Right cardiac atrium (tissue), 5 donors: Measurements from ENCODE around the gene DPY19L3. TPM values are rescaled to one million over a fixed set of nuclear protein-coding genes. Genes with fewer than 3 reads are reported as not detected.

ENCODE experiments used
- ATAC-seq, 2 donors: fragments of 200-7000 bp; cut with Tn5 transposase; one replicate each; pipeline versions ENCODE4 v1.8.0 to v1.9.1; 2020; ENCODE audit warnings: moderate library complexity in 2 of 2, mild to moderate bottlenecking in 1 of 2
- DNase-seq, 3 donors: peaks; one replicate each; pipeline ENCODE4 v3.0.0-alpha.2; 2020
- H3K27ac ChIP-seq: one replicate; pipeline ENCODE4 v1.5.1; 2013; ENCODE audit warnings: mild to moderate bottlenecking, low read length, control low read depth, moderate library complexity
- H3K27me3 ChIP-seq: one replicate; pipeline ENCODE4 v1.6.1; 2013; ENCODE audit not compliant: control insufficient read depth, insufficient read depth
- H3K4me1 ChIP-seq: one replicate; pipeline ENCODE4 v1.6.1; 2013; ENCODE audit warnings: low read length; ENCODE audit not compliant: control insufficient read depth, insufficient read depth
- H3K4me3 ChIP-seq: one replicate; pipeline ENCODE4 v1.5.1; 2013; ENCODE audit warnings: low read length, control low read depth
- H3K9me3 ChIP-seq: one replicate; pipeline ENCODE4 v1.6.1; 2013; ENCODE audit warnings: low read length; ENCODE audit not compliant: control insufficient read depth
- WGBS: extraction: QIAGEN DNeasy Blood & Tissue Kit; methylation state at CpG from one replicate; pipeline ENCODE4 v1.1.7; 2013; 5-methylcytosine and 5-hydroxymethylcytosine counted together
- intact Hi-C, 4 donors: fragments of 100-400 bp; cut with DNase I; formaldehyde crosslinking; loops; one replicate each; pipeline versions ENCODE4 v1.11.0 to v1.14.0; 2022 to 2023
- polyA plus RNA-seq: library from polyadenylated mRNA; stranded (reverse); fragments of 200-250 nt; gene quantifications from one replicate; pipeline ENCODE4 v1.2.3, GENCODE V29; 2013
- total RNA-seq, 4 donors: library from RNA; stranded (reverse); fragmentation: NEBNext Ultra II Directional; extraction: Animal tissue kit (Norgen Biotek cat#: 25700); gene quantifications; one replicate each; pipeline ENCODE4 v1.2.1, GENCODE V29; 2021
- donor health status: healthy with polysubstance abuse.
- donor health status: DM: no; HTN: yes; CAD: no.
- donor health status: DM: no; HTN: no; CAD: no.
- donor health status: DM: no; HTN: yes; CAD: no; lungs with severe emphysema.
- donor health status: DM: yes; HTN: yes; CAD: no.

The DPY19L3 gene
- total and polyA plus RNA-seq, 5 donors = 3.2 to 13.3 (median 9.9) TPM

DNA sequence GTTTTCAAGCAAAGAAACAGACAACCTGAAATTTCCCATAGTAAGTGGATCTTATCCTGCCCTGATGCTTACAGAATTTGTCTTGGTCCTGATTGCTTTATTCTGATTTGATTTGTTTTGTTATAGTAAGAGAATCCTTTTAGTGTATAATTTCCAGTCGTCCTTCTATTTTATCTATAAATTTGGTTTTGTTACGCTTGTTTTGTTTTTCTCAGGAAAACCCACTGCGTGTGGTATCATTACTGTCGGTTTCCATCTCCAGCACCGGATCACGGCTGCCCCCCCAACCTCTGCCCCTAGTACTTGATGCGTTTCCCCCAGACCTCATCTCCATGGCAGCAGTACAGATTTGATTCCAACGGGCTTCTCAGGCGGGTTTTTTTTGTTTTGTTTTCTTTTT is 117.4 kb downstream of the DPY19L3 start:
- WGBS = 81% methylated on average over 9 of the region's 9 CpGs

DNA sequence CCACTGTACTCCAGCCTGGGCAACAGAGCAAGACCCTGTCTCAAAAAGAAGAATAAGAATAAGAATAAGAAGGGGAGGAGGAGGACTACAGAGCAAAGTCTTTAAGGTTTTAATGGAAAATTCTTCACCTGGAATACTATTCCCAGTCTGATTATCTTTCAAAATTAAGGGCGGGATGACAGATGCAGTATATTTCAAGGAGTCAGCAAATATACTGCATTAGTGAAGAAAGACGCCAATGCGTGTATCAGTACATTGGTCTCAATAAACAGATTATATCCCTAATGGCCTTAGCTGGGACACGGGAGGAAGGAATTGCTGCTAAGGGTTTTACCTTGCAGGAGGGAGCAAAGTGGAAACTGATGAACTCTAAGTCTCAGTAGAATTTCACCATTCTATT is 121.3 kb downstream of the DPY19L3 start:
- Histone ChIP-seq H3K4me1 (no peaks in the 10 kb centered on the region), H3K9me3 (peaks cover 2% of the 10 kb centered on the region), H3K27ac (no peak overlapping the region), H3K4me3 (no peak overlapping the region), H3K27me3 (no peaks in the 10 kb centered on the region)
- WGBS = 94% methylated on average over 4 of the region's 4 CpGs
- ATAC-seq = no peak
- DNase-seq = no peak
- intact Hi-C loops = no loop called here

More for the DNA sequence above, 117.4 kb downstream of the DPY19L3 start:
- Histone ChIP-seq H3K27ac (no peak overlapping the region), H3K4me1 (no peaks in the 10 kb centered on the region), H3K9me3 (no peaks in the 10 kb centered on the region), H3K27me3 (no peaks in the 10 kb centered on the region), H3K4me3 (no peak overlapping the region)
- DNase-seq (no peak), ATAC-seq (no peak)
- intact Hi-C loops = no loop called here

DNA sequence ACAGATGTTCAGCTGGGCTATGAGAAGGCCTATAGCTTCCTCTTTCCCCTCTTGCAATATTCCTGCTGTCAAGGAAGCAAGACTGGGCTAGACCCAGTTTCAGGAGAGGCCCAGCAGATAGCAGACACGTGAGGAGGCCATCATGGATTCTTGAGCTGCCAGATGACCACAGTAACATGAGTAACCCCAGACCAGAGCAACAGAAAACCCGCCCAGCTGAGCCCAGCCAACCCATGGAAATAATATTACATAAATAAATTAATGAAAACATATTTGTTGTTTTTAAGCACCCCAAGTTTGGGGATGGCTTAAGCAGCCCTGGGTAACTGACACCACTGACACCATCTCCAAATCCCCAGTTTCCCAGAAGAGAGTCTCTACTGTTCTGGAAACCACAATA is 125.2 kb downstream of the DPY19L3 start:
- Histone ChIP-seq H3K27me3 (no peaks in the 10 kb centered on the region), H3K9me3 (peaks cover 2% of the 10 kb centered on the region), H3K4me3 (no peak overlapping the region), H3K27ac (no peak overlapping the region), H3K4me1 (no peaks in the 10 kb centered on the region)
- DNase-seq = no peak
- ATAC-seq = no peak
- intact Hi-C loops = no loop called here
- WGBS = 60% methylated on average over 2 of the region's 2 CpGs

DNA sequence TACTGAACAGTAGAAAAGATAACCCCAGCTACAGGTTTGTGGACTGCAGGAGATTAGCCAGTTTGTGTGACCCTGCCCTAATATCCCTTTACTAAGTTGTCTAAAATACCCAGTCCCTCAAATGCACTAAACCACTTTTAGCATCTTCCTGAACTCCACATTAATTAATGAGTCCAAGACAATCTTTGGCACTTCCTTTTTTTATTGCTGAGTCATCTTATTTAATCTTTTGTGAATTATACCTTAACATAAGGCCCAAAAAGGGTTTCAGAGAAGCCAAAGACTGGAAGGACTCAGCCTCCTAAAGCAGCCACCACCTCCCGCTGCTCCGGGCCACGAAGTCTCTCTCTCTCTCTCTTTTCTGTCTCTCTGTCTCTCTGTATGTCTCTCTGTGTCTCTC is 126.7 kb downstream of the DPY19L3 start:
- DNase-seq (no peak), ATAC-seq (no peak)
- no peak overlapping the region for H3K27ac ChIP-seq
- no peaks in the 10 kb centered on the region for H3K4me1 ChIP-seq
- 92% methylated on average over 3 of the region's 3 CpGs for WGBS
- H3K9me3 ChIP-seq = peaks cover 2% of the 10 kb centered on the region
- intact Hi-C loops = no loop called here
- no peak overlapping the region for H3K4me3 ChIP-seq
- H3K27me3 ChIP-seq = no peaks in the 10 kb centered on the region

Other genes starting within 250 kb of the DPY19L3 start
- gene ZNF507, start 60.2 kb upstream of the DPY19L3 start, total RNA-seq = 10 to 100 TPM; 13.9 to 19.5 (median 16.0) TPM
- 3.6 TPM for gene ZNF507, start 60.2 kb upstream of the DPY19L3 start, polyA plus RNA-seq
- 100 to 1,000 TPM; 113 to 122 (median 116) TPM for gene PDCD5, start 175.4 kb downstream of the DPY19L3 start, total RNA-seq
- gene PDCD5, start 175.4 kb downstream of the DPY19L3 start, polyA plus RNA-seq = 254 TPM